Right forelimb (tissue), 1 donor: ENCODE results near the gene SEMA4D.

Experiments
- DNase-seq: peaks from one replicate; pipeline ENCODE4 v3.0.0-alpha.2; 2018

SEMA4D gene

DNA sequence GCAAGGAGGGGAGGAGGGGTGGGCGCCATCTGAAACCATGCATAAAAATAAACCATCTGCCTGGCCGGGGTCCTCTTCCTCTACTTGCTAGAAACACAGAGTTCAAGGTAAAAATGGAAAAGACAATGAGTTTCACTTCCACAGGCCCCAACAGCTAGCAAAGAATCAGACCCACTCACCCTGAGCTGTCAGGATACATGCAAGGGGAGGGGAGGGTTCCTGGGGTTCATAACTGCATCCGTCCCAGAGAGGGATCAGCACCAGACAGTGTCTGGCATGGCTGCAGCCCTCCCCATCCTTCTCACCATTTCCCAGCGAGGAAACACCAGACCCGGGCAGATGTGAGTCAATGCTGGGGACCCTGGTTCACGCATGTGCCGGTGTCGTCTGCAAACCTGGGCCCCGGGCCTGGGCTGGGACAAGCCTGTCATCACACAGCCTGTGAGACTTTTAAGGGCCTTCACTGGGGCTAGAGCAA lies 55.4 kb downstream of the SEMA4D start:
- DNase-seq, result no peak

DNA sequence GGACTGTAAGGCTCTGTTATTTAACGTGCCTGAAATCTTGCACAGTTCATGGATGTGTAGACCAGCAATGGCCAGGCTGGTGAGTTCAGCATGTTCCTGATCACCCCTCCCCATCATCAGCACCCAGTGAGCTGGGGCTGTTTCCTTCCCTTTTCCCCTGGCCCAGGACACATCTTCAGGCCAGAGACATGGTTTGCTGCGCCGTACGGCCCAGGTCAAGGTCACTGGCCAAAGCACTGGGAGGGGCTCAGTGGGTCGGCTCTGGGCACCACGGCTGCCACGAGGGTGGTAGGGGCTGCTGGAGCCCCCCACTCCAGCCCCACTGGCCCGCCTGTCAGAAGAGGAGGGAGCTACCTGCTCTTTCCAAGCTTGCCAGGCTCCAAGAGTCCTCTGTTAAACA lies 55.9 kb downstream of the SEMA4D start:
- no peak for DNase-seq

DNA sequence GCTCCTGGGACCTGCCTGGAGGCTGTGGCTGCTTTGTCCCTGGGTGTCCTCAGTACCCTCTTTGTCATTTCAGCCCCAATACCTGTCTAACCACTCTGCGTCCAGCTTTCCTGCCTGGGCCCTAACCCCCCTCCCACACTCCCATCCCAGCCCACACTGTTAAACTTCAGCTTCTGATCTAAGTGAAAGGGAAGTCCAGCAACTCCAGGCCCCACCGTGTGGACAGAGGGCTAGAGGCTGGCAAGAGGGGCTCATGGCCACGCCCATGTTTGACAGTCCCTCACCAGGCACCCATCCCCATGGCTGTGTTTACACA lies 56.3 kb downstream of the SEMA4D start:
- DNase-seq, result no peak

GRCh38 chr9:89440951-89441654 lies 56.8 kb downstream of the SEMA4D start:
- no peak for DNase-seq

DNA sequence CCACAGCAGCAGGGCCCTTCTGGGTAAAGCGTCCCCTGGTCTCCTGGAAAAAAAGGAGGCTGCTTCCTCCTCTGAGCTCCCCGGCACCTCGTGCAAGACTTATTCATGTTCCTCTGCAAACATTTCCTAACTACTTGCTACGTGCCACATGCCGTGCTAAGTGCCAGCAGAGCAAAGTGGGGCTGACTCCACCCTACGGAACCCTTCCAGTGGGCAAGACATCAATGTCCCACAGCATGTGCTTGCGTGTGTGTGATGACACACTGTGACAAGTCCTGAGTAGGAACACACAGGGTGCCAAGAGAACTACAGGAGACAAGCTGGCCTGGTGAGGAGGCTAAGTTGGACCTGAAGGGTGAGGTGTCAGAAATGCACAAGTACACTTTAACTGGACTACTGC lies 57.4 kb downstream of the SEMA4D start:
- no peak for DNase-seq

DNA sequence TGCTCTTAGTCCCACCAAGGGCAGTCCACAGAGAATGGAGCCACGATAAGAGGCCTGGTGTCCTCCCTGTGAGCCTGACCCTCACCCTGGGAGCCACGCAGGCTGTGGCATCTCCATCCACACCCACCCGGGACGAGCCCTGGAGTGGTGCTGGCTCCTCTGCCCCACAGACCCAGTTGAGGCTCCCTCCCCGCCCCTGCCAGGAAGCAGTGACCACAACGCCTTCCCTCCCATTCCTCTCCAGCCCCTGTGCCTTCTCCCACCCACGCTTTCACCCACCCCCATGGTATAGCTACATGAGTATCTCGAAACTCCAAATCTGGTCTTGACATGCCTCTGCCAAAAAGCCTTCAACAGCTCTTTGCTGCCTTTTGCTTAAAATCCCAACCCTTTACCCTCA lies 57.9 kb downstream of the SEMA4D start:
- DNase-seq, result no peak

DNA sequence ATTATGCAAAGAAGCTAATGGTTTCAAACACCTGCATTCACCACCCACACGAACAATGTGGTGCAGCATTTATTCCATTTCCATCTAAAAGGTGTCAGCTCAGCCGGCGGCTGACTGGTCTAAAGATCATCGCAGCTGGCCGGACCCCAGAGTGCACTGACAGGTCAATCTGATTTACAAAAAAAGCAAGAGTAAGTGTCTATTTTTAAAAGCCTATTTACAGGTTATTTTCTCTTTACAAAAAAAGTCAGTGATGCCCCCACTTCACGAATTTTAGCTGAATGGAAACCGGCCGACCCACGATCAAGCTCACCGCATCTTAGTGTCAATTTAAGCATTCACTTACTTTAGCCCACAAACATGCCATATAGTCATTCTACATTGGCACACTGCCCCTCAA lies 58.3 kb downstream of the SEMA4D start:
- no peak for DNase-seq

DNA sequence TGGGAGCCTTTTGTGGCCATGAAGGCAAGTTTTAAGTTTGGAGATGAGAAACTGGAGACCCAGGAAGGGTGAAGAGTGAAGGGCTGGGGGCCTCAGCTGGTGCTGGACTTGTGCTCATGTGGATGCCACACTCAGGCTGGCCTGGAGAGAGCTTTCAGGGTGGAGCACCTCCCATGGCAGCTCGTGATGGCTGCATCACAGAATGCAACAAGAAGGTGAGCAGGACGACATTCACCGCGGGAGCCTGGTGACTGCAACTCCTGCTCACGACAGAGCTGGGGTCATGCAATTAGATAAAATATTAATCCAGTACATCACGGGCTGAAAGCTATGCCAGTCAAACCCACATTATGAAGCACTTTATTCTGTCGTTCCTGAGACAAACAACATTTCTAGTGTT lies 59.7 kb downstream of the SEMA4D start:
- DNase-seq, result no peak

DNA sequence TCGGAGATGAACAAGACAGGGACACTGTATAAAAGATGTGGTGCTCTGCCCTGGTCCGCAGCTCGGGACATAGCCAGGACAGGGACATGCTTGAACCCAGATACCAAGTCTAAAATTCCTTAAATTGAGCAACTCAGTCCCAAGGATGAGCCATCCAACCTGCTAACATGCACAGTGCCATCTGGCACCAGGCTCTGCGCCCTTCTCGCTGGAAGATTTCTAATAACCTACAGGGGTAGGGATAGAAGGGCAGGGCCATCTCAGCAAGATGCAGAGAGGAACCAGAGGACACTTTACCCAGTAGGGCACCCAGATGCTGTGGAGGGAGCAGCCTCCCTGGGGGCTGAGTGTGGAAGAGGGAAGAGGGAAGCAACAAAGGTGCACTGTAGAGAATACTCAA lies 60.1 kb downstream of the SEMA4D start:
- DNase-seq, result no peak

GRCh38 chr9:89436963-89437625 lies 60.8 kb downstream of the SEMA4D start:
- DNase-seq, result no peak

GRCh38 chr9:89436326-89436725 lies 61.6 kb downstream of the SEMA4D start:
- DNase-seq, result no peak

DNA sequence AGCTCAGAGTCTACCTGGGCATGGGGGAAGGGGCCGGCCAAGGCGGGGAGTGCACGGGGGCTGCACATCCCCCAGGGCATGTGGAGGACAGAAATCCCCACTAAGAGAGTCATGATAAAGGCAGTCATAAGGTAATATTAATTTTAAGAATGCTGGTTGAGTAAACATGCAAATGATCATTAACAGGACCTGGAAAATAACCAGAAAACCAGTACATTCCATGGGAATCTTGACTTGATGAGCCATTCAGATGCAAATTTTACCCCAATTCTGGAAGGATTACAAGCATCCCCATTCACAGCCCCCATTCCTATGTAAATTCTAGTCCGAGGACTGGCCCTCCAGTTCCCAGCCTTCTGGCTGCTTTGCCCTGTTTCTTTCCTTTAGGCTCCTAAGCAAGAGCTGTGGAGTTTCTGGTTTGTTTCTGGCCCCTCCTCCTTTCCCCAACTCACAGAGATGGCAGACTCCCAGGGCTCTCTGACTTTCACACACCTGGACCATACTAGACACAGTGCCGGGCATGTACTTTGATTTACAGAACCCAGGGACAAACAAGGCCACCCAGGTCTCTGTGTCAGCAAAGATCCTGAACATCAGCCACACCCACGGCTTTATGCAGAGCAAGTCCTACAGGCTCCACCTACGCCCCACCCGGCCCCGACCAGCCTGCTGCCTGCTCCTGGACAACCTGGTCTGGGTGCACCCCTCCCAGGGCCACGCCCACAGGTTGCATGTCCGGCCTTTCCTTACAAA lies 62.7 kb downstream of the SEMA4D start:
- DNase-seq, result no peak

- no peak for DNase-seq
Measured at GRCh38 chr9:89434636-89435035, 63.3 kb downstream of the SEMA4D start.

DNA sequence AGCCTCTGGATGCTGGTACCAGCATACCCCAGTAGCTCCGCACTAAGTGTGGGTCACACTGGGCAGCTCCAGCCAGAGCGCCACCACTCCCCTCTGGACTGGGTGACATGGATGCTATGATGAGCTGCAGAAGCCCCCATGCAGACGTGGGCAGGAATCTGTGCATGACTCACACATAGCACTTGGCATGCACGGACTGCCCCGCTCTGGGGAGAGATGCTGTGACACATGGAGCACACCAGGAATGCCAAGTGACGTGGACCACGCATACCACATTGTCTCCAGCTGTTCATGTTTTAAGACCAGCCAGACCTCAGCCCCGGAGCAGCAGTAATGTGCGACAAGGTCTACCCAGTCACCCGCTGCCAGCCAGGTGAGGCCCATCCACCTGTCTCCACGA lies 64.1 kb downstream of the SEMA4D start:
- DNase-seq, result no peak

- no peak for DNase-seq
Measured at GRCh38 chr9:89432986-89433530, 64.9 kb downstream of the SEMA4D start.

- no peak for DNase-seq
Measured at GRCh38 chr9:89431930-89432725, 65.8 kb downstream of the SEMA4D start.

GRCh38 chr9:89430995-89431394 lies 66.9 kb downstream of the SEMA4D start:
- no peak for DNase-seq

- DNase-seq, result no peak
Measured at GRCh38 chr9:89428901-89429890, 68.7 kb downstream of the SEMA4D start.

GRCh38 chr9:89428222-89428761 lies 69.6 kb downstream of the SEMA4D start:
- DNase-seq, result no peak

DNA sequence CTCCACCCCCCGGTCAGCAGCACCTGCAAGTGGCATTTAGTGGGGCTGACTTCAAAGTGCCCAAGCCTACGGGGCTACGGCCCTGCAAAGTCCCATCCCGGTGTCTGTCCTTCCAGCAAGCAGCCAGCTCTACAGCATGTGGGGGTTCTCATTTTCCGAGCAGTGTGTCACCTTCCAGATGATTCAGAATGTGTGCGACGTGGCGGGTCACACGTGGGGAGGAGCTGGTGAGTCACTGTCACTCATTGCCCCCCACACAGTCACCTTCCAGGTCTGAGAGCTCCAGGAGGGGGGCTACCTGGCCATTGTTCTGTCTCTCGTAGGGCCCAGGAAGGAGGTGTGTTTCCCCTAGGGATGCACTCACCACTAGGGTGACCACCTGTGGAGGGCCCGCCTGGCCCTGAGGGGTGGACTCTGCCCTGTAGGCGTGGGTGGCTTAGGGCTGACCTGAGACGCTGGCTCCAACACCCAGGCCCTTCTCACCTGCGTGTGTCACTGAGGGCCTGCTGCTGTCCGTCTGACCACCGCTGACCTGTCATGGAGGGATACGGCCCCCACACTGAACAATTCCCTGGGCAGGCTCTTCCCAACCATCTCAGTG lies 70.2 kb downstream of the SEMA4D start:
- DNase-seq, result no peak

DNA sequence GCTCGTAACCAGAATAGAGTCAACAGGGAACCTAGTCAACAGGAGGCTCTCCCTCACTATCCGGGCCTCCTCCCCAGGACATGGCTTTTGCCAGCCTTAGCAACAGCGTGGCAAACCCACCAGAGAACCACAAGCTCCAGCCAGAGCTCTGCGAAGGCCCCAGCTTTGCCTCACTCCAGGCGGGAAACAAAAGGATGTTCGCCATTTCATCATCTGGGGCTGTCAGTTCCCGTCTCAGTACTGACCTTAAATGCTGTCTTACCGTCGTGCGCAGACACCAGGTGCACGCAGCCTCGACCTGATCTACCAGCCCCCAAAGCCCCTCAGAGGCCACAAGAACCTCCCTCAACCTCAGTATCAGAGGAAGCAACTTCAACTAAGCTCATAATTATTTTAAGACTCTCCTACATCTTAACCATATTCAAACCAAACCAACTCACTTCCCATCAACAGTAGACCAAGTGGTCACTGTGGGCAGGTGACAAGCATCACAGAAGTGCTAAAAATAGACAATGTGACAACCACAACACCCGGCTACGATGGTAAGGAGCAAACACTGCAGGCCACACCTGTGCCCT lies 71.4 kb downstream of the SEMA4D start:
- DNase-seq, result no peak
